BLaER1 treated with 17β-estradiol and CSF1 and Interleukin-3, amounts not matched to agents 10 nM and 100 nM (cell line): ENCODE results near the gene PTGER3.

Experiments
- H3K27ac ChIP-seq, 11 experiments: shearing (Covaris generic); formaldehyde crosslinking; 2 replicates each; pipeline ENCODE4 v1.8.1; 2022
- H3K27me3 ChIP-seq, 11 experiments: shearing (Covaris generic); formaldehyde crosslinking; 2 replicates each; pipeline ENCODE4 v1.8.1; 2022
- H3K36me3 ChIP-seq, 11 experiments: shearing (Covaris generic); formaldehyde crosslinking; 2 replicates each; pipeline ENCODE4 v1.8.1; 2022
- H3K4me1 ChIP-seq, 10 experiments: shearing (Covaris generic); formaldehyde crosslinking; 2 replicates each; pipeline ENCODE4 v1.8.1; 2022
- H3K4me2 ChIP-seq, 11 experiments: shearing (Covaris generic); formaldehyde crosslinking; 2 replicates each; pipeline ENCODE4 v1.8.1; 2022
- H3K4me3 ChIP-seq, 10 experiments: shearing (Covaris generic); formaldehyde crosslinking; 2 replicates each; pipeline ENCODE4 v1.8.1; 2022
- H3K9ac ChIP-seq, 11 experiments: shearing (Covaris generic); formaldehyde crosslinking; 2 replicates each; pipeline ENCODE4 v1.8.1; 2022
- H3K9me3 ChIP-seq, 11 experiments: shearing (Covaris generic); formaldehyde crosslinking; replicated peaks in 1 of 11; 2 replicates each; pipeline ENCODE4 v1.8.1; 2022
- H4K20me1 ChIP-seq, 11 experiments: shearing (Covaris generic); formaldehyde crosslinking; 2 replicates each; pipeline ENCODE4 v1.8.1; 2022
- Cebpa-rat ChIP-seq, 11 experiments: shearing (Covaris generic); IDR thresholded peaks; 2 replicates each; pipeline ENCODE4 v1.8.1; 2022

Gene PTGER3

DNA sequence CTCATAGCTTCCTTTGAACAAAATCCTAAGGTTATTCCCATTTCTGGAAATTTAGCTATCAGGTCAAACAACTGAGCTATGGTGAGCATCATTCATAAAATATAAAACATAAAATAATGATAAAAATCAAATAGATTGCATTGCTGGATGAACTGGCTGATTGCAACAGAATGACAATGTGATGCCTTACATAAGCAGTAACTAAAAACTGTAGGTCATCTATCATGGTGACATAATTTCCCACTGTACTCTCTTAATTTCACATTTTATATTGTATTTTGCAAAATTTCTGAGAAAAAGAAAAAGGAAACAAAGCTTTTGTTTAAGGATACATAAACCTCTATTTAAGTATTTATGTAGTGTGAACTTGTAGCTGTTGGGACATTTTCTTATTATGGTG lies 4.6 kb downstream of the PTGER3 start:
- H3K36me3 ChIP-seq = no peaks in the 10 kb centered on the region
- no peak for TF ChIP-seq Cebpa-rat (IDR thresholded peaks at IDR 0.05)

DNA sequence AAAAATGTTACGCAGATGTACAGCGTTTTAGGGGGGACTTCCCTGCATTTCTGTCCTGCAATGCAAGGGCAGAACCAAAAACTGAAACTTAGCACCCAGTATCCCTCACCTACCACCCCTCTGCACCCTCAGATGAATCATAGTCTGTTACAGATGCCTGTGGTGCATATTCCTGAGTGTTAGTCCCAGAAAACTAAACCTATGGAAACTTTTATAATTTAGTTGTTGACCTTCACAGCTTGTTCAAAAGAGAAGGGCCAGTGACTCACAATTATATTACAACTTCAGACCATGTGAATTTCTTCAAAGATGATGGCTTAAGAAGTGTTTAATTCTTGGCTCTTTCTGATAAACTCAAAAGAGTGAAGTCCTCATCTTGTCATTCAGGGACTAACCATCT lies 5.8 kb downstream of the PTGER3 start:
- no peaks in the 10 kb centered on the region for H3K4me1 ChIP-seq
- no peak for TF ChIP-seq Cebpa-rat (IDR thresholded peaks at IDR 0.05)
- no peak overlapping the region for H3K4me3 ChIP-seq
- H3K9ac ChIP-seq = no peak overlapping the region
- no peak overlapping the region for H3K4me2 ChIP-seq
- no peaks in the 10 kb centered on the region for H3K36me3 ChIP-seq
- H4K20me1 ChIP-seq = no peaks in the 10 kb centered on the region
- H3K9me3 ChIP-seq = peaks cover 6 to 8% (median 7%) of the 10 kb centered on the region in 11 experiments
- H3K27me3 ChIP-seq = 0 out of 22 replicates have a peak, but pooled peaks cover 0 to 2% (median 0%) of the 10 kb centered on the region in 11 experiments
- H3K27ac ChIP-seq = no peak overlapping the region

More for the DNA sequence above, 4.6 kb downstream of the PTGER3 start:
- Histone ChIP-seq H4K20me1 (no peaks in the 10 kb centered on the region), H3K4me2 (no peak overlapping the region), H3K27me3 (peaks cover 6 to 15% (median 10%) of the 10 kb centered on the region in 11 experiments; a peak in 17 of 22 replicates), H3K4me3 (no peak overlapping the region), H3K9ac (no peak overlapping the region), H3K4me1 (no peaks in the 10 kb centered on the region), H3K9me3 (peaks cover 15 to 19% (median 16%) of the 10 kb centered on the region in 11 experiments), H3K27ac (no peak overlapping the region)

DNA sequence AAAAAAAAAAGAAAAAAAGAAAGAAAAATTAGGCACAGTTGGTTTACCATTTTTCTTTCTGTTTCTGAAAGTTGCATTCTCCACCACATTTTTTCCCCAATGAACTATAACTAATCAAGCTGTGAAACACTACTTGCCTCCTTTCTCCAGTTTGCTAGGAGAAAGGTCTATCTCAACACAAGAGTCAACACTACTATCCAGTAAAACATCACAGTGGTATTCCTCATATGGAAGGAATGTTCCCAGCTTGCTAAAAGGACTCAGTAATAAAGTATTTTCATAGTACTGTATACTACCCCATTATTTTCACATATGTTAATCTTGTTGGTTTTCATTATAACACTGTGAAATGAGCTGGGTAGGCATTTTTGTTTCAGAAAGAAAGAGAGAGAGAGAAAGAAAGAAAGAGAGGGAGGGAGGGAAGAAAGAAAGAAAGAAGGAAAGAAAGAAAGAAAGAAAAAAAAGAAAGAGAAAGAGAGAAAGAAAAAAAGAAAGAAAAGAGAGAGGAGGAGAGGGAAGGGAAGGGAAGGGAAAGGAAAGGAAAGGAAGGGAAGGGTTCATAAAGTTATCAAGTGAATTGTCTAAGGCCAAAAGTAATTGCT lies 7.9 kb downstream of the PTGER3 start:
- Histone ChIP-seq H3K9me3 (no peaks in the 10 kb centered on the region), H4K20me1 (no peaks in the 10 kb centered on the region), H3K4me3 (no peak overlapping the region), H3K9ac (no peak overlapping the region), H3K4me2 (no peak overlapping the region), H3K27ac (no peak overlapping the region), H3K36me3 (no peaks in the 10 kb centered on the region), H3K27me3 (no peaks in the 10 kb centered on the region), H3K4me1 (no peaks in the 10 kb centered on the region)
- TF ChIP-seq Cebpa-rat (IDR thresholded peaks at IDR 0.05) = no peak

DNA sequence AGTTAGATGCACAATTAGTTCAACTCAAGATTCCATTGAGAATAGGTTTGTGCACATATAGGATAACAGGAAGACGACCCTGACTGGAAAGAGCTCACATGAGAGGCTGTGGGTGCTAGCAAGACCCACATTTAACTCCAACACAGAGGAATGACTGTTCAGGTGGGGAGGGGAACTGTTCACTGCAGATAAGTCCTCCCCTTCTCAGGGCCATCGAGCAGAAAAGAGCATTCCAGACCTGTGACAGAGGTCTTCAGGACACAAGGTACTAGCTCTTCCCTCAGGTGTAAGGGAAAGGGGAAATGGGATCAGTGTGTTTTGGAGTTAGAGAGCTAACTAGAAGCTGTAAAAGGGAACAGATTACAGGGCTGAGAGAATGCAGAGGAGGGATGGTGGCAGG lies 8.7 kb downstream of the PTGER3 start:
- no peaks in the 10 kb centered on the region for H3K36me3 ChIP-seq
- H4K20me1 ChIP-seq = no peaks in the 10 kb centered on the region
- no peak for TF ChIP-seq Cebpa-rat (IDR thresholded peaks at IDR 0.05)
- H3K9ac ChIP-seq = no peak overlapping the region
- no peaks in the 10 kb centered on the region for H3K4me1 ChIP-seq
- H3K27me3 ChIP-seq = no peaks in the 10 kb centered on the region
- no peak overlapping the region for H3K4me2 ChIP-seq
- no peaks in the 10 kb centered on the region for H3K9me3 ChIP-seq
- H3K27ac ChIP-seq = no peak overlapping the region
- H3K4me3 ChIP-seq = no peak overlapping the region

GRCh38 chr1:71037829-71038620 lies 9.6 kb downstream of the PTGER3 start:
- no peak overlapping the region for H3K27ac ChIP-seq
- H3K9ac ChIP-seq = no peak overlapping the region
- no peaks in the 10 kb centered on the region for H4K20me1 ChIP-seq
- no peak for TF ChIP-seq Cebpa-rat (IDR thresholded peaks at IDR 0.05)
- H3K27me3 ChIP-seq = no peaks in the 10 kb centered on the region
- H3K4me3 ChIP-seq = no peak overlapping the region
- no peaks in the 10 kb centered on the region for H3K36me3 ChIP-seq
- peaks cover 0 to 3% (median 0%) of the 10 kb centered on the region in 10 experiments; a peak in 1 of 20 replicates for H3K4me1 ChIP-seq
- no peaks in the 10 kb centered on the region for H3K9me3 ChIP-seq
- no peak overlapping the region for H3K4me2 ChIP-seq

GRCh38 chr1:71037066-71037465 lies 10.6 kb downstream of the PTGER3 start:
- H3K9me3 ChIP-seq = no peaks in the 10 kb centered on the region
- H3K27ac ChIP-seq = no peak overlapping the region
- H3K4me2 ChIP-seq = no peak overlapping the region
- H3K4me1 ChIP-seq = peaks cover 0 to 7% (median 0%) of the 10 kb centered on the region in 10 experiments; a peak in 1 of 20 replicates
- no peaks in the 10 kb centered on the region for H3K36me3 ChIP-seq
- TF ChIP-seq Cebpa-rat (IDR thresholded peaks at IDR 0.05) = no peak
- H3K9ac ChIP-seq = no peak overlapping the region
- H3K4me3 ChIP-seq = no peak overlapping the region
- H4K20me1 ChIP-seq = no peaks in the 10 kb centered on the region
- no peaks in the 10 kb centered on the region for H3K27me3 ChIP-seq

GRCh38 chr1:71033136-71033535 lies 14.5 kb downstream of the PTGER3 start:
- Histone ChIP-seq H3K9me3 (no peaks in the 10 kb centered on the region), H3K27ac (no peak overlapping the region), H3K4me2 (0 out of 22 replicates have a peak overlapping the region, but pooled peaks of 1 of the 11 experiments have one; percentile 24), H3K9ac (no peak overlapping the region), H3K4me1 (peaks cover 0 to 7% (median 0%) of the 10 kb centered on the region in 10 experiments; a peak in 1 of 20 replicates), H3K27me3 (no peaks in the 10 kb centered on the region), H3K4me3 (no peak overlapping the region), H4K20me1 (no peaks in the 10 kb centered on the region), H3K36me3 (no peaks in the 10 kb centered on the region)
- TF ChIP-seq Cebpa-rat (IDR thresholded peaks at IDR 0.05) = no peak

DNA sequence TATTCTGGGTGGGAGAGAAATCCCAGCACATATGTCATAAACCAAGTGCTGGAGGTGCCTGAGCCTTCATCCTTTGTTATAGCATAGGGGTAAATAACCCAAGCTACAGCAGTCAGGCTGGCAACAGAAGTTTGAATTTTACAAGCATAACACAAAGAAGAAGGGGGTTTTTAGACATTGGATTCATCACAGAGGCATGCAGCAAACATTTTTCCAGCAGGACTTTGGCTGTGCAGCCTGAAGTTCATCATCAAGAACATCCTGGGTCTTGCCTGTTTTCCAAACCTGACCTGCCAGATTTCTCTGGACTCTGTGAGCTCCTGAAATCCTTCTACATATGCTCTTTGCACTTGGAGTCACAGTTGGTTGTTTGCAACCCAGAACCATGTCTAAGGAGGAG lies 16.2 kb downstream of the PTGER3 start:
- Histone ChIP-seq H3K27me3 (no peaks in the 10 kb centered on the region), H3K9ac (no peak overlapping the region), H3K4me3 (no peak overlapping the region), H3K27ac (no peak overlapping the region), H4K20me1 (no peaks in the 10 kb centered on the region), H3K4me2 (no peak overlapping the region), H3K9me3 (no peaks in the 10 kb centered on the region), H3K36me3 (no peaks in the 10 kb centered on the region), H3K4me1 (peaks cover 0 to 7% (median 0%) of the 10 kb centered on the region in 10 experiments; a peak in 1 of 20 replicates)
- no peak for TF ChIP-seq Cebpa-rat (IDR thresholded peaks at IDR 0.05)

- no peaks in the 10 kb centered on the region for H3K36me3 ChIP-seq
- no peak overlapping the region for H3K27ac ChIP-seq
- peaks cover 0 to 7% (median 0%) of the 10 kb centered on the region in 10 experiments; a peak in 1 of 20 replicates for H3K4me1 ChIP-seq
- H4K20me1 ChIP-seq = no peaks in the 10 kb centered on the region
- no peaks in the 10 kb centered on the region for H3K9me3 ChIP-seq
- TF ChIP-seq Cebpa-rat (IDR thresholded peaks at IDR 0.05) = no peak
- no peak overlapping the region for H3K4me2 ChIP-seq
- no peak overlapping the region for H3K9ac ChIP-seq
- no peak overlapping the region for H3K4me3 ChIP-seq
- H3K27me3 ChIP-seq = no peaks in the 10 kb centered on the region
Measured at GRCh38 chr1:71030026-71030425, 17.6 kb downstream of the PTGER3 start.
